AG09309 (cell line): ENCODE measurements around the gene ZNF93.
"Not testable (repeated sequence)": the region's sequence is repeated elsewhere in the genome, so short reads cannot be mapped to it uniquely, and the experiment has no call there.

Experiments
- DNase-seq: peaks from one replicate; pipeline ENCODE4 v3.0.0-alpha.2; 2010; ENCODE audit warnings: low read depth
- H3K4me3 ChIP-seq: 2 replicates; pipeline ENCODE4 v1.5.1; 2011; ENCODE audit warnings: mild to moderate bottlenecking, low read depth, low read length, moderate library complexity; ENCODE audit not compliant: control insufficient read depth
- CTCF ChIP-seq: IDR thresholded peaks from 2 replicates; pipeline ENCODE4 v1.5.1; 2011; ENCODE audit warnings: mild to moderate bottlenecking, low read depth, low read length, inconsistent platforms; ENCODE audit not compliant: insufficient read depth, control insufficient read depth; ENCODE audit errors: missing control alignments

ZNF93 gene

GRCh38 chr19:19900729-19901444 is at the start of gene ZNF93:
Gene ZNF93 (plus strand): TSS chr19:19900946. CDS start chr19:19901089, 143 bp downstream.
- peak; percentile 83 for DNase-seq

GRCh38 chr19:19851740-19852139 is 49.0 kb upstream of the ZNF93 start:
- H3K4me3 ChIP-seq, DNase-seq: not testable (repeated sequence)

More at GRCh38 chr19:19900729-19901444, at the start of gene ZNF93:
- H3K4me3 ChIP-seq = peak within 1 kb of the TSS; percentile 77
- TF ChIP-seq CTCF = no peak

GRCh38 chr19:19858751-19859150 is 42.0 kb upstream of the ZNF93 start:
- H3K4me3 ChIP-seq = no peak overlapping the region
- no peak for DNase-seq
- no peak for TF ChIP-seq CTCF

- DNase-seq = no peak
- no peak for TF ChIP-seq CTCF
- no peak overlapping the region for H3K4me3 ChIP-seq
Observed at GRCh38 chr19:19860756-19861390, 39.9 kb upstream of the ZNF93 start.

- peak within 1 kb of the TSS; percentile 80 for H3K4me3 ChIP-seq
- peak; percentile 69 for DNase-seq
- no peak for TF ChIP-seq CTCF
Observed at GRCh38 chr19:19865750-19866610, 34.8 kb upstream of the ZNF93 start, which contains the start of gene ZNF253. Gene ZNF253 (plus strand): TSS chr19:19865882. CDS start chr19:19865997, 115 bp downstream.

GRCh38 chr19:19866611-19867248 is 34.0 kb upstream of the ZNF93 start:
- no peak for TF ChIP-seq CTCF
- DNase-seq = no peak
- H3K4me3 ChIP-seq = peak overlapping the region; percentile 80

GRCh38 chr19:19870086-19870485 is 30.7 kb upstream of the ZNF93 start:
- not testable (repeated sequence) for H3K4me3 ChIP-seq, DNase-seq
